Chondrocyte (in vitro differentiated cells): ENCODE results near the gene MYF6. TPM values are rescaled to one million over a fixed set of nuclear protein-coding genes. Genes with fewer than 3 reads are reported as not detected.

Experiments used
- DNase-seq: peaks from one replicate; pipeline ENCODE4 v3.0.0; 2021; ENCODE audit warnings: mixed read lengths, low spot score
- H3K27ac Mint-ChIP-seq: one replicate; pipeline ENCODE4 v1.8.0; 2021; ENCODE audit warnings: mild to moderate bottlenecking, moderate library complexity, mixed read lengths; ENCODE audit not compliant: unreplicated experiment
- H3K27me3 Mint-ChIP-seq: 2 replicates; pipeline ENCODE4 v1.8.0; 2021; ENCODE audit warnings: low read depth, mixed read lengths
- H3K36me3 Mint-ChIP-seq: 2 replicates; pipeline ENCODE4 v1.8.0; 2021; ENCODE audit warnings: low read depth, mixed read lengths
- H3K4me1 Mint-ChIP-seq: 2 replicates; pipeline ENCODE4 v1.8.0; 2021; ENCODE audit warnings: low read depth, mild to moderate bottlenecking, mixed read lengths
- H3K4me3 Mint-ChIP-seq: one replicate; pipeline ENCODE4 v1.8.0; 2021; ENCODE audit warnings: mild to moderate bottlenecking, moderate library complexity, mixed read lengths; ENCODE audit not compliant: unreplicated experiment
- H3K9me3 Mint-ChIP-seq: 2 replicates; pipeline ENCODE4 v1.8.0; 2021; ENCODE audit warnings: low read depth, mixed read lengths
- total RNA-seq: library from RNA; stranded (reverse); gene quantifications from 3 replicates; pipeline ENCODE4 v1.2.1, GENCODE V29; 2021
- TF ChIP-seq, protein P1 (sequence below): fragments of 200-600 bp; sonication (generic); IDR thresholded peaks from 2 replicates; pipeline ENCODE4 v1.5.0; 2021; ENCODE audit warnings: antibody characterized with exemption, mild to moderate bottlenecking, moderate library complexity

MYF6 gene
- total RNA-seq, 1 donor from 2014 or later = not detected

DNA sequence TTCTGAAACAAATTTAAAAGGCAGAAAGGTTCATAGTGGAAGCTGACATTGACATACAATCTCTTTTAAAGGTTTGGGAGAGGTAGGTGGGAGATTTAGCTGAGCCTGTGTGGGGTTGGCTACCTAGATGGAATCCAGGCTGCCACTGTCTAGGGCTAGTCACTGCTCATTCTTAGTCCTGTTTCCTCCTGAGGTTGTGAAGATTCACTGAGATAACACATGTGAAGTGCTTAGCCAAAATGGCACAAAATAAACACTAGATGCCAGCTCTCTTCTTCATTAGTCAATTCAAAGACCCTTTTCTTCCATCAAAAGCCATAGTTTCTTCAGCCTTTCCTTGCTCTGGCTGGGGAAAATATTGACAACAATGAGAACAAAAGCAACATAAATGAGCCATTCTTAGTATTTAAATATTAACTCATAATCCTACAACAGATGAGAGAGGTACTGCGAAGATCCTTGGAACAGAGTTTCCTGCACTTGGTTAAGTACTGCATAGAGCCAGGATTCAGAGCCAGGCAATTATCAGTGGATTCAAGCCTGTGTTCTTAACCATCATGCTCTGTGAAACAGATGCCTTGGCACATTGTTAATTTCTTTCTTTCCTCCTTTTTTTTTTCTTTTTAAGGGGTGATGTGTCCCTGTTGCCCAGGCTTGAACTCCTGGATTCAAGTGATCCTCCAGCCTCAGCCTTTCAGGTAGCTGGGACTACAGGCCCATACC, 3.5 kb downstream of the MYF6 start:
- Mint-ChIP-seq H3K36me3 (peaks cover 4% of the 10 kb centered on the region), H3K4me1 (peaks cover 19% of the 10 kb centered on the region), H3K27me3 (peaks cover 50% of the 10 kb centered on the region), H3K27ac (no peak overlapping the region), H3K4me3 (no peak overlapping the region), H3K9me3 (no peaks in the 10 kb centered on the region)
- TF ChIP-seq, protein P1, sequence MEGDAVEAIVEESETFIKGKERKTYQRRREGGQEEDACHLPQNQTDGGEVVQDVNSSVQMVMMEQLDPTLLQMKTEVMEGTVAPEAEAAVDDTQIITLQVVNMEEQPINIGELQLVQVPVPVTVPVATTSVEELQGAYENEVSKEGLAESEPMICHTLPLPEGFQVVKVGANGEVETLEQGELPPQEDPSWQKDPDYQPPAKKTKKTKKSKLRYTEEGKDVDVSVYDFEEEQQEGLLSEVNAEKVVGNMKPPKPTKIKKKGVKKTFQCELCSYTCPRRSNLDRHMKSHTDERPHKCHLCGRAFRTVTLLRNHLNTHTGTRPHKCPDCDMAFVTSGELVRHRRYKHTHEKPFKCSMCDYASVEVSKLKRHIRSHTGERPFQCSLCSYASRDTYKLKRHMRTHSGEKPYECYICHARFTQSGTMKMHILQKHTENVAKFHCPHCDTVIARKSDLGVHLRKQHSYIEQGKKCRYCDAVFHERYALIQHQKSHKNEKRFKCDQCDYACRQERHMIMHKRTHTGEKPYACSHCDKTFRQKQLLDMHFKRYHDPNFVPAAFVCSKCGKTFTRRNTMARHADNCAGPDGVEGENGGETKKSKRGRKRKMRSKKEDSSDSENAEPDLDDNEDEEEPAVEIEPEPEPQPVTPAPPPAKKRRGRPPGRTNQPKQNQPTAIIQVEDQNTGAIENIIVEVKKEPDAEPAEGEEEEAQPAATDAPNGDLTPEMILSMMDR = no peak
- DNase-seq = no peak

DNA sequence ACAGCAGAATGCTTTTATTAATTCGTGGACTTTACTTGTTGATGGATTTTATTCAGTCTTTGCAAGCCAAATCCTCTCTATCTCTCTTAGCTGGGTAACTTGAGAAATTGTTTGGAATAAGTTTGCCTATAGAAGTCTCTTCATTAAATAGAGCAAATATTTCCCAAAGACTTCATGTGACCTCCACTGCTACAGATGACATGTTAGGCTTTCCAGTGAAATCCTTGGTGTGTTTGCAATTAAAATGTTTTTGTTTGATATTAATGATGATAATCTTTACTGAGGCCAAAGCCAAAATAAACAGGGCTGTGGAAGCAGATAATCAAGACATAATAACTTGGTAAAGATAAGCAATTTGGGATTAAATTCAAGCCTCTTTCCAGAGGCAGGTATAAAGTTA, 4.4 kb downstream of the MYF6 start:
- TF ChIP-seq, protein P1 = no peak
- no peak overlapping the region for H3K27ac Mint-ChIP-seq
- no peak overlapping the region for H3K4me3 Mint-ChIP-seq
- H3K36me3 Mint-ChIP-seq = peaks cover 4% of the 10 kb centered on the region
- no peak for DNase-seq
- H3K9me3 Mint-ChIP-seq = no peaks in the 10 kb centered on the region
- peaks cover 19% of the 10 kb centered on the region for H3K4me1 Mint-ChIP-seq
- peaks cover 51% of the 10 kb centered on the region for H3K27me3 Mint-ChIP-seq

DNA sequence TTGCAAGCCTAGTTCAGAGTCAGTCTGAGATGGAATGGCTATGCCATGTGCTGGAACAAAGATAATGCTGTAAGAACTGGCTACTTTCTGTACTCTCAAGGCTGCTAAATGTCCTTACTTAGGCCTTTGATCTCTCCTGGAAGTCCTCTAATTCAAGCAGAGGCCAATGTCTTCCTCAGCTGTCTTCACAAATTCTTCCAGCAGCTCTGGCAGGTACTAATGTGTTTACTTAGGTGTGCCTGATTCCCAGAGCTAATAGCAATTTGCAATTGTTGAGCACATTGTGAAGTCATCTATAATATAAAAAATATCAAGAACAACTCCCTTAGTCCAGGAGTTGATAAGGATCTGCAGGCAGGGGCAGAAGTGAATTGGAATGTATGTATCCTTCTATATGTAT, 5.4 kb downstream of the MYF6 start:
- Mint-ChIP-seq H3K27ac (no peak overlapping the region), H3K36me3 (peaks cover 4% of the 10 kb centered on the region), H3K27me3 (peaks cover 43% of the 10 kb centered on the region), H3K9me3 (no peaks in the 10 kb centered on the region), H3K4me1 (peaks cover 19% of the 10 kb centered on the region), H3K4me3 (no peak overlapping the region)
- TF ChIP-seq, protein P1 = no peak
- DNase-seq = no peak

DNA sequence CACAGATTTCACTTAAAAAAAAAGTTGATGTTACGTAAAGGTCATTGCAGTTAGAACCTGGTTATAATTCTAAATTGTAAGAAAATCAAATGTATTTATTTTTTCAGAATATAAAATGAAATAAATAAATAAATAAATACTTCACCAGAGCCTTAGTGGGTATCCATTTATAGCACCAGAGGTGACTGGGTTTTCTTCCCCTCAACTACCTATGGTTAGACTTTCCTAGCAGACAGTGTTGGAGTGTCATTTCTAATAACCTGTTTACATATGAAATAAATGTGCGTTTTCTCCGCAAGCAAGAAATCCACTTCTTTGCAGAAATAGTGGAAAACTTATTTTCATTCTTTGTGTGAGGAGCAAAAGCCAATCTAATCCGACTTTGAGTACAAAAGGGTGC, 6.0 kb downstream of the MYF6 start:
- Mint-ChIP-seq H3K4me1 (peaks cover 15% of the 10 kb centered on the region), H3K36me3 (peaks cover 4% of the 10 kb centered on the region), H3K27ac (no peak overlapping the region), H3K27me3 (peaks cover 42% of the 10 kb centered on the region), H3K4me3 (no peak overlapping the region), H3K9me3 (no peaks in the 10 kb centered on the region)
- no peak for DNase-seq
- TF ChIP-seq, protein P1 = no peak

DNA sequence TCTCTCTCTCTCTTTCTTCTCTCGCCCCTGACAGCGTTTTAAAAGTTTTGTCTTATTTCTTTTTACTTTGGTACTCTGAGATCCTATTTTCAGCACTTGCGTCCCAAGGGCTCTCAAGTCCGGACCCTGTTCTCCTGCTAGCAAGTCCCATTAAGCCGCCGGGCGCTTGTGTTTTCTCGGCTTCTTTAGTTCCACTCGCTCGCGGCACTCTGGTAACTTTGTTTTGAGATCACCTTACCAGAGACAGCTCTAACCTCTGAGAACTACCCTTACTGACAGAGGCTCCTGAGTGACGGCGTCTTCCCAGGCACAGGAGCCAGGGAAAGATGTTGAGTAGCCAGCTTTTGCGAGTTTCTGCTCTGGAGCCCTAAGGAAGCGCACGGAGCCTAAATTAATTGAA, 6.6 kb downstream of the MYF6 start:
- DNase-seq = no peak
- TF ChIP-seq, protein P1 = no peak
- H3K4me1 Mint-ChIP-seq = peaks cover 10% of the 10 kb centered on the region
- H3K27ac Mint-ChIP-seq = no peak overlapping the region
- H3K9me3 Mint-ChIP-seq = no peaks in the 10 kb centered on the region
- H3K4me3 Mint-ChIP-seq = peak overlapping the region; percentile 74
- H3K36me3 Mint-ChIP-seq = no peaks in the 10 kb centered on the region
- H3K27me3 Mint-ChIP-seq = peaks cover 35% of the 10 kb centered on the region
